Measurements from ENCODE around the gene ZNF30.

DNA sequence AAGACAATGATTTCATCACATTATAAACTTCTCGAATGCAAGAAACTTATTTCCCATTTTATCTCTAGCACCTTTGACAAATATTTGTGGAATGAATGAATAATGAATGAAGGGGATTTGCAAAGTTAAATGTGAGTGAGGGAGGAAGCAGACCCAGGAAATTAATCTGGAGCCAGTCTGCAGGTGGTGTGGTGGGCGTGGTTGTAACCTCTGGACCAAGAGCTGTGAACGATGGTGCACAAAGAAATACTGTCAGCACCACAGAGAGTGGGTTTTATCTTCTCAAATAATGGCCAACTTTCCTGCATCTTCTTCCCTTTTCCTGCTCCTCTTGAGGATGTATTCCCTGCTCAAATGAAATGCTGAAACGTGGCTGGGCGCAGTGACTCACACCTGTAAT, 48.4 kb downstream of the ZNF30 start:
- TF ChIP-seq EZH2phosphoT487 (IDR thresholded peaks at IDR 0.05; ENCODE audit: insufficient read depth, low read depth) (no peak), EZH2 (IDR thresholded peaks at IDR 0.05; ENCODE audit: insufficient read depth, poor library complexity, severe bottlenecking) (no peak)

All from GM23248 (cell line).